ENCODE results near the gene PDE4C.
A peak's percentile ranks its signal among the peaks of the same experiment; 100 is the strongest.

Gene PDE4C

GRCh38 chr19:18223860-18224524, 2.2 kb downstream of the PDE4C start:
- Histone ChIP-seq H3K27ac (ENCODE audit: extremely low read depth, low read depth, low read length) (no peak overlapping the region), H3K9me3 (ENCODE audit: control insufficient read depth, insufficient read depth, low read depth, low read length) (no peaks in the 10 kb centered on the region), H3K4me1 (ENCODE audit: control insufficient read depth, insufficient read depth, low read length) (no peaks in the 10 kb centered on the region; the same call in 1 of the 2 replicates), H3K36me3 (ENCODE audit: control insufficient read depth in 2 of 2, insufficient read depth in 1 of 2, low read length in 2 of 2) (no peaks in the 10 kb centered on the region), H3K4me3 (ENCODE audit: low read depth, low read length) (peak overlapping the region; percentile 40)
- CTCF ChIA-PET = interaction anchor here (0.5 to 1.0 kb wide), 3 partner anchors 16 to 105 kb away, joined by 3 to 4 read pairs (median 3); a partner anchor contains a TSS
- POLR2A ChIA-PET = interaction anchor here (0.6 to 1.7 kb wide), 7 partner anchors 9 to 223 kb away, joined by 3 to 19 read pairs (median 4); partner anchors contain the start of gene JUND
- no peak for TF ChIP-seq ZNF354C (tag by site-specific recombination; IDR thresholded peaks at IDR 0.05; ENCODE audit: borderline replicate concordance, low read depth)
- TF ChIP-seq ZNF274 (IDR thresholded peaks at IDR 0.05; ENCODE audit: low read length) = no peak
- no peak for TF ChIP-seq ZNF274 (tag by site-specific recombination; IDR thresholded peaks at IDR 0.05; ENCODE audit: borderline replicate concordance)
- TF ChIP-seq KLF1 (tag by site-specific recombination; IDR thresholded peaks at IDR 0.05) = peak; percentile 86
- no peak for TF ChIP-seq INSM2 (tag by site-specific recombination; IDR thresholded peaks at IDR 0.05)
- TF ChIP-seq ZNF776 (tag by site-specific recombination; IDR thresholded peaks at IDR 0.05; ENCODE audit: borderline replicate concordance) = no peak
- TF ChIP-seq ZNF791 (tag by site-specific recombination; IDR thresholded peaks at IDR 0.05) = no peak
- TF ChIP-seq ZNF23 (tag by site-specific recombination; IDR thresholded peaks at IDR 0.05; ENCODE audit: borderline replicate concordance) = no peak
- peak; percentile 45; the same call in 1 of the 2 replicates for TF ChIP-seq ZNF398 (tag by site-specific recombination; IDR thresholded peaks at IDR 0.05)
- TF ChIP-seq ZNF2 (tag by site-specific recombination; IDR thresholded peaks at IDR 0.05) = 0 out of 2 replicates have a peak, but pooled peaks have one; percentile 33
- TF ChIP-seq ZNF488 (tag by site-specific recombination; IDR thresholded peaks at IDR 0.05) = no peak
- peak; percentile 81 for TF ChIP-seq PRDM10 (tag by site-specific recombination; IDR thresholded peaks at IDR 0.05)
- TF ChIP-seq ZNF548 (tag by site-specific recombination; IDR thresholded peaks at IDR 0.05) = no peak
- no peak for TF ChIP-seq ZIC2 (tag by site-specific recombination; IDR thresholded peaks at IDR 0.05)
- TF ChIP-seq PRDM4 (tag by site-specific recombination; IDR thresholded peaks at IDR 0.05) = no peak
- no peak for TF ChIP-seq BCL6B (tag by site-specific recombination; IDR thresholded peaks at IDR 0.05)
- TF ChIP-seq ZSCAN18 (tag by site-specific recombination; IDR thresholded peaks at IDR 0.05) = no peak
- no peak for TF ChIP-seq ZFP41 (tag by site-specific recombination; IDR thresholded peaks at IDR 0.05; ENCODE audit: borderline replicate concordance)
- no peak for TF ChIP-seq ZNF302 (tag by site-specific recombination; IDR thresholded peaks at IDR 0.05; ENCODE audit: low read depth)
- no peak for TF ChIP-seq ZNF626 (tag by site-specific recombination; IDR thresholded peaks at IDR 0.05)
- no peak for TF ChIP-seq ZNF292 (tag by site-specific recombination; IDR thresholded peaks at IDR 0.05; ENCODE audit: borderline replicate concordance, low read depth)
- TF ChIP-seq ZNF571 (tag by site-specific recombination; IDR thresholded peaks at IDR 0.05) = no peak
- peak; percentile 100 for TF ChIP-seq BCL11B (tag by site-specific recombination; IDR thresholded peaks at IDR 0.05; ENCODE audit: low read depth)

Data from HEK293 (cell line).